D721Med (cell line): Measurements from ENCODE around the gene RPAP3.

ENCODE experiments used
- DNase-seq: peaks from one replicate; pipeline ENCODE4 v3.0.0; 2011; ENCODE audit warnings: low spot score; ENCODE audit not compliant: insufficient read length
- FAIRE-seq: peaks from 2 replicates; lab custom pipeline; 2011; peaks lifted over from hg19 to GRCh38; lab: Jason Lieb, UNC
- CTCF ChIP-seq: IDR thresholded peaks from 2 replicates; pipeline ENCODE4 v1.5.1; 2012; ENCODE audit warnings: mild to moderate bottlenecking, control low read depth; ENCODE audit not compliant: insufficient read depth; ENCODE audit errors: missing control alignments

The RPAP3 gene

DNA sequence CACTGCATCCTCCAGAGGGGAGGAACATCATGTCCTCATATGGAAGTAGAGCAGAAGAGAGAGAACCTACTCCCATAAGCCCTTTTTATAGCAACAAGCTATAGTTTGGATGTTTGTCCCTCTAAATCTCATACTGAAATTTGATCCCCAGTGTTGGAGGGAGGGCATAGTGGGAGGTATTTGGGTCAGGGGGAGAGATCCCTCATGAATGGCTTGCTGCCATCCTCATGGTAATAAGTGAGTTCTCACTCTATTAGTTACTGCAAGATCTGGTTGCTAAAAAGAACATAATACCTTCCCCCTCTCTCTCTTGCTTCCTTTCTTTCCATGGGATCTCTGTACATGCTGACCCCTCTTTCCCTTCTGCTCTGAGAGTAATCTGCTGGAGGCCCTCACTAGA, 93.9 kb downstream of the RPAP3 start:
- FAIRE-seq, result no peak
- DNase-seq, result no peak
- TF ChIP-seq CTCF, result no peak
